Measurements from ENCODE around the gene BLOC1S6. TPM values are rescaled to one million over a fixed set of nuclear protein-coding genes. Genes with fewer than 3 reads are reported as not detected.

The BLOC1S6 gene
- polyA plus RNA-seq, 1 donor from 2014 or later: 179 TPM

GRCh38 chr15:45654749-45655148, 67.6 kb downstream of the BLOC1S6 start:
- no peaks in the 10 kb centered on the region for H3K27me3 ChIP-seq (ENCODE audit: insufficient read depth, low read depth, low read length)
- H3K27ac ChIP-seq (ENCODE audit: low read length): no peak overlapping the region
- no peak overlapping the region for H3K4me2 ChIP-seq (ENCODE audit: low read length)
- no peaks in the 10 kb centered on the region for H4K20me1 ChIP-seq (ENCODE audit: insufficient read depth)
- no peak overlapping the region for H3K4me3 ChIP-seq (ENCODE audit: low read length)
- H3K9me3 ChIP-seq (ENCODE audit: low read length): no peaks in the 10 kb centered on the region
- no peak overlapping the region for H2AFZ ChIP-seq (ENCODE audit: low read depth, low read length)
- H3K9ac ChIP-seq (ENCODE audit: low read length): no peak overlapping the region
- no peaks in the 10 kb centered on the region for H3F3A ChIP-seq (ENCODE audit: insufficient read depth, low read length, poor library complexity, severe bottlenecking)
- no peaks in the 10 kb centered on the region for H3K79me2 ChIP-seq (replicated peaks; ENCODE audit: insufficient read depth, low read length)
- no peaks in the 10 kb centered on the region for H3K36me3 ChIP-seq (ENCODE audit: insufficient read depth, low read length)
- TF ChIP-seq EZH2 (IDR thresholded peaks at IDR 0.05; ENCODE audit: borderline replicate concordance, insufficient read depth, low read length, poor library complexity, severe bottlenecking) (no peak), SMC3 (conservative IDR thresholded peaks at IDR 0.05; ENCODE audit: poor library complexity) (no peak), MXI1 (conservative IDR thresholded peaks at IDR 0.05; ENCODE audit: poor library complexity, severe bottlenecking) (no peak), EP300 (conservative IDR thresholded peaks at IDR 0.05; ENCODE audit: poor library complexity, severe bottlenecking) (no peak), REST (IDR thresholded peaks at IDR 0.05; ENCODE audit: borderline replicate concordance) (no peak), POLR2AphosphoS5 (IDR thresholded peaks at IDR 0.05) (no peak), TAF1 (IDR thresholded peaks at IDR 0.05; ENCODE audit: low read depth) (no peak), CTCF (IDR thresholded peaks at IDR 0.05; ENCODE audit: poor library complexity, severe bottlenecking) (no peak), RAD21 (conservative IDR thresholded peaks at IDR 0.05) (no peak)
- no peaks in the 10 kb centered on the region for H3K9me2 ChIP-seq (ENCODE audit: insufficient read depth, low read length)

GRCh38 chr15:45657254-45657653, 70.1 kb downstream of the BLOC1S6 start:
- no peaks in the 10 kb centered on the region for H3K27me3 ChIP-seq (ENCODE audit: insufficient read depth, low read depth, low read length)
- no peaks in the 10 kb centered on the region for H4K20me1 ChIP-seq (ENCODE audit: insufficient read depth)
- no peak overlapping the region for H3K27ac ChIP-seq (ENCODE audit: low read length)
- no peaks in the 10 kb centered on the region for H3K9me2 ChIP-seq (ENCODE audit: insufficient read depth, low read length)
- no peak overlapping the region for H3K4me2 ChIP-seq (ENCODE audit: low read length)
- H3K36me3 ChIP-seq (ENCODE audit: insufficient read depth, low read length): no peaks in the 10 kb centered on the region
- H3K9me3 ChIP-seq (ENCODE audit: low read length): no peaks in the 10 kb centered on the region
- H3F3A ChIP-seq (ENCODE audit: insufficient read depth, low read length, poor library complexity, severe bottlenecking): no peaks in the 10 kb centered on the region
- no peak overlapping the region for H3K9ac ChIP-seq (ENCODE audit: low read length)
- no peak overlapping the region for H2AFZ ChIP-seq (ENCODE audit: low read depth, low read length)
- no peak for TF ChIP-seq CTCF (IDR thresholded peaks at IDR 0.05; ENCODE audit: poor library complexity, severe bottlenecking)
- no peaks in the 10 kb centered on the region for H3K79me2 ChIP-seq (replicated peaks; ENCODE audit: insufficient read depth, low read length)
- H3K4me3 ChIP-seq (ENCODE audit: low read length): no peak overlapping the region

All from neural cell (in vitro differentiated cells).